GM18873 (cell line): ENCODE results near the gene NCL.

Source experiments
- ATAC-seq: cut with Tn5 transposase; IDR thresholded peaks from one replicate; pipeline ENCODE4 v1.9.1; 2021; ENCODE audit warnings: mild to moderate bottlenecking, moderate library complexity, moderate number of reproducible peaks; ENCODE audit not compliant: unreplicated experiment, low FRiP score

NCL gene, protein sequence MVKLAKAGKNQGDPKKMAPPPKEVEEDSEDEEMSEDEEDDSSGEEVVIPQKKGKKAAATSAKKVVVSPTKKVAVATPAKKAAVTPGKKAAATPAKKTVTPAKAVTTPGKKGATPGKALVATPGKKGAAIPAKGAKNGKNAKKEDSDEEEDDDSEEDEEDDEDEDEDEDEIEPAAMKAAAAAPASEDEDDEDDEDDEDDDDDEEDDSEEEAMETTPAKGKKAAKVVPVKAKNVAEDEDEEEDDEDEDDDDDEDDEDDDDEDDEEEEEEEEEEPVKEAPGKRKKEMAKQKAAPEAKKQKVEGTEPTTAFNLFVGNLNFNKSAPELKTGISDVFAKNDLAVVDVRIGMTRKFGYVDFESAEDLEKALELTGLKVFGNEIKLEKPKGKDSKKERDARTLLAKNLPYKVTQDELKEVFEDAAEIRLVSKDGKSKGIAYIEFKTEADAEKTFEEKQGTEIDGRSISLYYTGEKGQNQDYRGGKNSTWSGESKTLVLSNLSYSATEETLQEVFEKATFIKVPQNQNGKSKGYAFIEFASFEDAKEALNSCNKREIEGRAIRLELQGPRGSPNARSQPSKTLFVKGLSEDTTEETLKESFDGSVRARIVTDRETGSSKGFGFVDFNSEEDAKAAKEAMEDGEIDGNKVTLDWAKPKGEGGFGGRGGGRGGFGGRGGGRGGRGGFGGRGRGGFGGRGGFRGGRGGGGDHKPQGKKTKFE

DNA sequence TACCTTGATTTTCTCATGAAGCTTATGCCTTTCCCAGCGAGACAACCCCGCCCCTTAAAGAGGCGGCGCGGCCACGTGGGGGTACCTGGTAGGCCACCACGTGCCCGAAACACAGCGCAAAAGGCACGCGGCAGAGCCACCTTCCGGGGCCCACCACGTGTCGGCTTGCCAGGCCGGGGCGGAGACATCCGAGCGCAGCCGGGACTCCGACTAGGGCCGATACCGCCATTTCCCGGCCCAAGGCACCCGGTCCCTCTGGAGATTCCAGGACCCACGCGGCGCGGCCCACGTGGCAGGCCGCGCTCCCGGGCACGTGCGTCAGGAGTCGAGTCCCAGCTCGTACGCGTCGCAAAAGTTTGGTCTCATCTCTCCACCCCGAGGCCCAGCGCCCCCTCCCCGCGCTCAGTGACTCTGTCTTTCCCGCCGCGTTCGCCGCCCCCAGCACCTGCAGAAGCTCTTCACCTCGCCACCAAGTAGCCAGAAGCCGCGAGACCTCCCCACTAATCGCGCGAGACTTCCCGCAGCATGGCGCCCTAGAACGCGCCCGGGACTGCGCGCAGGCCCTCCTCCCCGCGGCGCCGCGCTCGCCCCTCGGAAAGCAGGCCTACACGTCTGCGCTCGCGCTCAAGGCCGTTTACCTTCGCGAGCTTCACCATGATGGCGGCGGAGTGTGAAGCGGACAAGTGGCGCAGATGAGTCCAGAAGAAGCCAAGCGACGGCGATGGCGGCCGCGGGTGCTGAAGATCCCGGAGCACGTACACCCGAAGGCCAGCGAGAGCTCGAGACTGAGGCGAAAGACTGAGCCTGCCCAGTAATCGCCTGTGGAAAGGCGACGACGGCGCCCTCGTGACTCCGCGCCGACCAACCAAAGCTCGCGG lies at the start of gene NCL:
NCL (minus strand) TSS at position 787 of the 878 bp plus-strand sequence; CDS start at position 656, 131 bp downstream.
- ATAC-seq = peak; percentile 82

DNA sequence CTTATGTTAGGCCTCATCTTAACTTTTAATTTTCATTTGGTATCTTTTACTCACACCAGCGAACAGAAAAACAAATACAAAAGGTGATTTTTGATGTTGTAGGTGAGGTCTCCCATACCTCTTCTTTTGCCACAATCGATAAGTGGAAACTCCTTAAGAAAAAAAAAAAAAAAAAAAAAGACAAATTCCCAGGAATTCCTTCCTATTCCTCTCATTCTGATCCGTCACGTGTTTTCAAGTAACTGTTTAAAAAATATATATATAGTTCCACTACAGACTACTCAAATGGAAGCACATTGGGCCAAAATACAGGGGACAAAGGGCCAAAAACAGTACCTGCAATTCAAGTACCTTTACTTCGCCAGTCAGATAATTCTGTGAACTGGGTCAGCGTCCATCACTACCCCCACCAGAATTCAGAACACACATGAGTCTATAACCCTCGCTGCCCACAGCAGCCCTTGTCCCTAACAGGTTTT lies 49.5 kb upstream of the NCL start:
- ATAC-seq = no peak

DNA sequence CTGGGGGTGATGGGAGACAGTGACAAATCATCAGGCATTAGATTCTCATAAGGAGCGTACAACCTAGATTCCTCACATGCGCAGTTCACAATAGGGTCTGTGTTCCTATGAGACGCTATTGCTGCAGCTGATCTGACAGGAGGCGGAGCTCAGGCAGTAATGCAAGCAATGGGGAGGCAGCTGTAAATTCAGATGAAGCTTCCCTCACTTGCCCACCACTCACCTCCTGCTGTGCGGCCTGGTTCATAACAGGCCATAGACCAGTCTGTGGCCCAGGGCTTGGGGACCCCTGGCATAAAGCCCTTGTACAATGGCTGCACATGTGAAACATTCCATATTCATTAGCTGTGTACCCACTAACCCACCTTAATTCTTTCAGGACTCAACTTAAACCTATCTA lies 47.9 kb upstream of the NCL start:
- no peak for ATAC-seq

DNA sequence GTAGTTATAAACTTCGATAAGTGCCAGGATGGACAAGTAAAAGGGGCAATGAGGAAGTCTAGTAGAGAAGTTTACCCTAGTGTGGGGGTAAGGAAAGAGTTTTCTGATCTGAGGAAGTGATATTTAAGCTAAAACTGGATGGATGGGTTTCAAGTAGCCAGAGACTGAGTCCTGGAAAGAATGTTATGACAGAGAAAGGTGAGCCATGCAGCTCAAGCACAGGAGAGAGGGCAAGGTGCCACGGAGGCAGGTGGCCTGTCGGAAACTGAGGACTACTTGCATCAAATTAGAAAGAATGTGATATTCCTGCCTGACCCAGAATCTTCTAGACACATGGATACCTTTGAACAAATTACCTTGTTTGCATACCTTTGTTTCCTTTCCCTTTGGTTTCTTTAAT lies 39.5 kb upstream of the NCL start:
- no peak for ATAC-seq

DNA sequence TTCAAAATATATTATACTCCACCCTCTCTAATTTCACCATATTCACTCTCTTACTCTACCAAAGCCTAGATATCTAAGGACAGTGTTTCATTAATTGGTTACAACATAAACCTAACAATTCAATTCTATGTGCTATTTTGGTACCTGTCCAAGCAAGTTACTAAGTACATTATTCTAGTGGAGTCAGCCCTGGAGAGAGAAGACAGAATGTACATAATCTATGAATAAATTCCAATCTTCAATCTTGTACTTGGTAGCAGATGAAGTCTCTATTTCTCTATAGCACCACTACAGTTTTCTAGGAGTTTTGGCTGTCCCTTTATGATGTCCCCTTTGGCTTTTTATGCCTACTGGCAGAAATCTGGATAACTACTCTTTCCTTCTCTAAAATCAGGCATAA lies 38.3 kb upstream of the NCL start:
- no peak for ATAC-seq

DNA sequence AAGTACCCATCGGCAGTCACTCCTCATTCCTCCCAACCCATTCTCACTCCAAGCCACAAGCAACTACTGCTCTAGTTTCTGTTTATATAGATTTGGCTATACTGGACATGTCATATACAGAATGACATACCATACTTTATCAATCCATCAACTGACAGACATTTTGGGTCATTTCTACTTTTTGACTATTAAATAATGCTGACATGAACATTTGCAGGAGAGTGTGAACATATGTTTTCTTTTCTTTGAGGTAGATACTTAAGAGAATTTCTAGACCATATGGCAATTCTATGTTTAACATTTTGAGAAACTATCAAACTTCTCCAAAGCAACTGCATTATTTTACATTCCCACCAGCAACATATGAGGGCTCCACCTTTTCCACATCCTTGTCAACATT lies 33.4 kb upstream of the NCL start:
- ATAC-seq = no peak

DNA sequence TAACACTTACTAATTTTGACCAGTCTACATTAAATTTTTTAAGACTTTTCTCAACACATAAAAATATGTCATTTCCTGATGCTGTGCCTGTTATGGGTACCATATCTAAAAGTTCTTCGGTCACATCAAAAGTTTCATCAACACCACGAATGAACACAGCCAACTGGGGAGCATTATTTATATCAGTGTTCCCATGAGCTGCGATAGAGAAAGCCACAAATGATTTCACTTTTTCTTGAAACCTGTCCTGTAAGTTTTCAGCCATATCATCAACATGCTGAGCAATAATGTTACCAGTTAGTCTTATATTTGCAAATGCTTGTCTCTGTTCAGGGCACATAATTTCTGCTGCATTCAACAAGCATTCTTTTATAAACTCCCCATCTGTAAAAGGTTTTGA lies 30.4 kb upstream of the NCL start:
- ATAC-seq = no peak

DNA sequence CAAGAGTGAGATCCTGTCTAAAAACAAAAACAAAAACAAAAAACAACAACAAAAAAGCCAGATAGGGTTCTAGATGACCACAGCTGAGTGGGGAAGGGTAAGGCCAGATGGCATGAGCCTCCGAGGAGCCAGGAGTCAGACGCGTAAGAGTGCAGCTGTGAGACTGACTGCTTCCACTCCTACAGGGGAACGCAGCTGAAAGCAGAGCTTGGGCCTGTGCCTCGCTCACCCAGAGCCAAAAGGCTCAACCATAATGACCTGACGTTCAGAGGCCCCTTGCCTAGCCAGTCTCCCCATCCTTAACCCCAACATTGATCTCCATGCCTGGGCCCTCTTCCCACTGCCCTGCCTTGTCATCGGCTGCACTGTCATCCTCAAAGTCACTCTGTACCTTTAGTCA lies 26.5 kb upstream of the NCL start:
- ATAC-seq = no peak

DNA sequence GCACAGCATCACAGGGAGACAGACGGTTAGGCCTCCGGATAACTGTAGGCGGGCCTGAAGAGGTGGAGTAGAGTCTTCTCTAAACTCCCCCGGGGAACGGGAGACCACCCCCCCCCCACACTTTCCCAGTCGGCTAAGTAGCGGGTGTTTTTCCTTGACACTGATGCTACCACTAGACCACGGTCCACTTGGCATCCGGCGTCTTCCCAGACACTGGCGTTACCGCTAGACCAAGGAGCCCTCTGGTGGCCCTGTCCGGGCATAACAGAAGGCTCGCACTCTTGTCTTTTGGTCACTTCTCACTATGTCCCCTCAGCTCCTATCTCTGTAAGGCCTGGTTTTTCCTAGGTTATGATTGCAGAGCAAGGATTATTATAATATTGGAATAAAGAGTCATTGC lies 25.7 kb upstream of the NCL start:
- no peak for ATAC-seq

DNA sequence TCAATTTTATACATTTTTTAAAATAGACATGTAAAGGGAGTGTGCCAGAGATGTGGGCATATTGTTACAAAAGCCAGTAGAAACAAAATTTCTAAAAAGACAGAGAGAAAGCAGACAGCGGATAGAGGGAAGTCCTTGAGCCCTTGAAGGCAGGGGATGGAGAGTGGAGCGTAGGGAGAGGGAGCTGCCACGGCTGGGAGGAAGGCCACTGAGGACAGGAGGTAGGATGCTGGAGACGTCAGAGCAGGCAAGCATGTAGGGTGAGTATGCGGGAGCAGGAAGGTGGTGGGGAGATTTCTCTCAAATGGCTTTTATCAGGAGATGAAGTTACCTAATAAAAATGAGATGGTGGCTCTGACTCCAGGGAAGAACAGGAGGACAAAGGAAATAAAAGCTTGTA lies 24.0 kb upstream of the NCL start:
- ATAC-seq = no peak

DNA sequence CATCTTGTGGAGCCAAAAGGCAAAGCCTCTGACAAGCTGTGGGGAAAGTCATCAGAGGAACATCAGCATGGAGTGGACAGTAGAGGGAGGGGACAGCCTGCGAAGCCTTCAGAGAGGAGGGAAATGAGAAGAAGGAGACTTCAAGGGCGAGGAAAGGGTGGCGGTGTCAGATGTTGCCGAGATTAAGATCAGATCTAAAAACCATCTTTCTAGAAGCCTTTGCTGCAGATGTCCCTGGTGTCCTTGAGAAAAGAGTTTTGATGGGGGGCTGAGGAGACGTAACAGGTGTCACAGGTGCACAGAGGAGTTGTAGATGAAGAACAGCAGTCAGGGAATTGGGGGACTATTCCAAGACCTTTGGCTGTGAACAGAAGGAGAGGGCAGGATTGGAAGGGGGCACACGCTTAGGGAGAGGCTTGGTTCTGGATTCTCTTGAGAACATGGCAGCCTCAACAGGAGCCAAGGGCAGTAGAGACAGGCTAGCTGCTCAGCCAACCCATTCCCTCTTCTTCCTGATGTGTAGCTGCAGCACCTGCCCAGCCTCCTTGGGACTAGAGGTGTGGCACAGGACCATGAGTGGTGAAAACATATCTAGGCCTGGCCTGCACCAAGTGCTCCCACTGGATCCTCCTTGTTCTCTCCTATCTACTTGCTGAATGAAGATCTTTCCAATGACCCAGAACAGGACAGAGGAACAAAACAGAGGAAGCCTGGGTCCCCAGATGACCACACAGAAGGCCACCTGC lies 22.7 kb upstream of the NCL start:
- ATAC-seq = no peak

DNA sequence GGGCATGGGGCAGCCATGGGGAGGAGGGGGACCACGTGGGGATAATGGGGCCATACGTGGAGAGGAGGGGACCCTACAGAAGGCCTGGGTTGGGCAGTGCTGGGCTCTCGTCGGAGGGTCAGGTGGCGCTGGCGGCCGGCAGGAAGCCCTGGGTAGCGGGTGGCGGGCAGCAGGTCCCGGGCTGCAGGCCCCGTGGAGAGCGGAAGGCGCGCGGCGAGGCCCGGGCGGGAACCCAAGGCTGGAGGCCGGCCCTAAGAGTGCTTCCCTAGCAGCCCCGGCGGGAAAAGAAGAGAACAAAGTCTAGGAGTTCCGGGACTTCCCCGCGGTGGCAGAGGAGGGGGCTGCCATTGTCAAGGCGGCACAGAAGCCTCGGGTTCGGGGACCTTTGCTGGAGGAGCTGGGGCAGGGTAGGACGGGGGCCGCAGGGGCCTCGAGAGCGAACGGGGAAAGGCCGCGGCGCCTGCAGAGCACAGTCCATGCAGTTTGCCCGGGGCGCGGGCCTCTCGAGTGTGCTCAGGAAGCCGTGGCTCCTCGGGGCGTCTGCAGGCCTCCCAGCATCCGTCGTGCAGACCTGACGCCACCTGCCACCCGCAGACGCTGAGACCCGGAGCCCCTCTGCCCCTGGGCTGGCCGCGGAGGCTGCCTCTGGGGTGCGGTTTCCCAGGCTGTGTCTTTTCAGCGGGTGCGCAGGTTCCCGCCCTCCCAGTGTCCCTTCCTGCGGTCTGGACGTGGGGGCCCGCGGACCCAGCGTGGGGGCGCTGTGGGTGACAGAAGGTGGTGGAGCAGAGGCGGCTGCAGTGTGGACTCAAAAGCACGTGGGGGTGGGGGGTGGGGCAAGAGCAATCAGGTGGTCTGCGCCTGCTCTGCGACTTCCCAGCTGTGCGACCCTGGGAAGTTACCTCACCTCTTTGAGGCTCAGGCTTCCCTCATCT lies 19.4 kb upstream of the NCL start:
- ATAC-seq = no peak

DNA sequence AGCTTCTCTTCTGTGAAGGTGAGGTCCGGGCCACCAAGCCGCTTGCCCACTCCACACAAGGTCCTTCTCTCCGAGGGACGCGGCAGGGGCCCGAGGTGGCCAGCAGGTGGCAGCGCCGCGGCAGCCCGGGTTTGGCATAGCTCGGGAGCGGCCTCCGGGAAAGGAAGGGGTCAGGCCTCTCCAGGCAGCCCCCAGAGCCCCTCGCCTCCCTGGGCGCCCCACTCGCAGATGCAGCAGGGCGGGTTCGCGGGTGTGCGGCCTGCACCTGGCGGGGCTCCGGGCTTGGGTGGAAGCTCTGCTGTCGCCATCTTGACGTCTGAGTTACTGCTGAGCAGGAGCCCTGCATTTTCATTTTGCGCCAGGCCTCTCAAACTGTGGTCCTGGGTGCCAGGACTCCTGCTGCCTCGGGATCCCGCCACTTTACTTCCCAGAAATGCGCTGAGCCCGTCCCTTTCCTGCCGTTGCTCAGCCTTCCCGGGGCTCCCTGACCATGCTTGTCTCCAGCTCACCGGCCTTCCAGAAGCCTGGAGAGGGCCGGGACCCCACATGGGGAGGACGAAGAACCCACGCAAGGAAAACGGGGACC lies 18.6 kb upstream of the NCL start:
- no peak for ATAC-seq

DNA sequence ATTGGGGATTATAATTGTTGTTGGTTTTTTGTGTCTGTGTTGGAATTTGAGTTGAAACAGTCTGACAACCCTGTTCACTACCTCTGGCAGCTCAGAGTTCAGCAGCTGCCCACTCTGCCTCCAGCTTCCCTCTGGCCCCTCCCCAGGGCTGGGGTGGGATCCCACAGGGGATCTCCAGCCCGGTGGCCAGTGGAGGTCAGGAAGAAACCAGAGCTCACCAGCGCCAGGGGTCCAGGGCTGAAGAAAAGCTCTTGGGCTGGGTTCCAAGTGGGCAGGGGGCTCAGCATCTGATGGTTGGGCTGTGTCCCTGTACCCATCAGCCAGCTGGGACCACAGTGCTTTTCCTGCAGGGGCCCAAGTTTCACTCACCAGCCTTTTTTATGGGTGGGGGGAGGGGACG lies 16.5 kb upstream of the NCL start:
- no peak for ATAC-seq

DNA sequence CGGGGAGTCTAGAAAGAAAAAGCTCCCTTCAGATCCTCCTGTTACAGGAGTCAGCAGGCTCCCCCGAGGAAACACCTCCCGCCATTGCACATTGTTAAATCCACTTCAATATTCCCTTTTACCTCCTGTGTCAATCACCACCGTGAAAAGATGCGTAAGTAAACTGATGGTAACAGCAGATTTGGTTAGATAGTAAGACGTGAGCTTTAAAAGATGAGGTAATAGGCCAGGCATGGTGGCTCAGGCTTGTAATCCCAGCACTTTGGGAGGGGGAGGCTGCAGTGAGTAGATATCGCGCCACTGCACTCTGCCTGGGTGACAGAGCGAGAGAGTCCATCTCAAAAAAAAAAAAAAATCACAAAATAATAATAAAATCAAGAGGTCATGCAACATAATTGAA lies 15.2 kb upstream of the NCL start:
- no peak for ATAC-seq

DNA sequence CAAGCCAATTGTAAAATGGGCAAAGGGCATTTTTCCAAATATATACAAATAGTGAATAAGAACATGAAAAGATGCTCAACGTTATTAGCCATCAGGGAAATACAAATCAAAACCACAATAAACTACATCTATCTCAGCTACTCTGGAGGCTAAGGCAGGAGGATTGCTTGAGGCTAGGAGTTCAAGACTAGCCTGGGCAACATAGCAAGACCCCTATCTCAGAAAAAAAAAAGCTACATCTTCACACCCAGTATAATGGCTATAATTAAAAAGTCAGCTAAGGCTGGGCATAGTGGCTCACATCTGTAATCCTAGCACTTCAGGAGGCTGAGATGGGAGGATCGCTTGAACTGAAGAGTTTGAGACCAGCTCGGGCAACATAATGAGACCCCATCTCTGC lies 12.6 kb upstream of the NCL start:
- ATAC-seq = no peak

DNA sequence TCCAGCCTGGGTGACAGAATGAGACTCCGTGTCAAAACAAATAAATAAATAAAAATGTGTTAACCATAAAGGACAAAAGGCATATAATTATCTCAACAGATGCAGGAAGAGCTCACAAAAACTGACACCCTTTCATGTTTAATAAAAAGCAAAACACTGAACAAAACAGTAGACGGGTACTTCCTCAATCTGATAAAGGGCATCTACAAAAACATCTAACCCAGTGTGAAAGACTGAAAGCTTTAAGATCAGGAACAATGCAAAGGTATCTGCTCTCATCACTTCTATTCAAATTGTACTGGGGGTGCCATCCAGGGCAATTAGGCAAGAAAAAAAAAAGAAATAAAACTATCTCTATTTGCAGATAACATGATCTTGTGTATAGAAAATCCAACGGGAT lies 11.7 kb upstream of the NCL start:
- ATAC-seq = no peak

DNA sequence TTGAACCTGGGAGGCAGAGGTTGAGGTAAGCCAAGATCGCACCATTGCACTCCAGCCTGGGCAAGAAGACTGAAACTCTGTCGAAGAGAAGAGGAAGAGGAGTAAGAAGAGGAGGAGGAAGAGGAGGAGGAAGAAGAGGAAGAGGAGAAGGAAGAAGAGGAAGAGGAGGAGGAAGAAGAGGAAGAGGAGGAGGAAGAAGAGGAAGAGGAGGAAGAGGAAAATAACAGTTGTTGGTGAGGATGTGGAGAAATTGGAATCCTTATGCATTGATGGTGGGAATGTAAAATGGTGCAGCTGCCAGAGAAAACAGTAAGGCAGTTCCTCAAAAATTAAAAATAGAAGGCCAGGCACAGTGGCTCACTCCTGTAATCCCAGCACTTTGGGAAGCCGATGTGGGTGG lies 8.5 kb upstream of the NCL start:
- no peak for ATAC-seq
